GM12891 (cell line): ENCODE data around the gene CYP2W1.

Experiments
- POLR2A ChIP-seq: IDR thresholded peaks from 2 replicates; pipeline ENCODE4 v1.6.1; 2011; ENCODE audit warnings: low read depth, low read length, control low read depth
- POLR2AphosphoS5 ChIP-seq: IDR thresholded peaks from 2 replicates; pipeline ENCODE4 v1.6.1; 2011; ENCODE audit warnings: low read depth, low read length, control low read depth
- POU2F2 ChIP-seq: IDR thresholded peaks from 2 replicates; pipeline ENCODE4 v1.6.1; 2011; ENCODE audit warnings: low read depth, mild to moderate bottlenecking, control low read depth, low read length, moderate library complexity
- TAF1 ChIP-seq: IDR thresholded peaks from 2 replicates; pipeline ENCODE4 v1.6.1; 2011; ENCODE audit warnings: low read depth, low read length, control low read depth

- TF ChIP-seq POLR2A, result no peak
- peak; percentile 38 for TF ChIP-seq POLR2AphosphoS5
- no peak for TF ChIP-seq TAF1
- no peak for TF ChIP-seq POU2F2
Observed at GRCh38 chr7:994592-995308, 11.8 kb downstream of the CYP2W1 start.
